ENCODE data around the gene PPIL1.

GRCh38 chr6:36830577-36830976 is 44.0 kb downstream of the PPIL1 start:
- TF ChIP-seq CTCF (IDR thresholded peaks at IDR 0.05): no peak
- TF ChIP-seq CBX8 (IDR thresholded peaks at IDR 0.05): no peak
- no peak for TF ChIP-seq POLR2A (IDR thresholded peaks at IDR 0.05; ENCODE audit: low read length)
- TF ChIP-seq CHD2 (IDR thresholded peaks at IDR 0.05; ENCODE audit: low read length, partially characterized antibody): no peak
- no peak for TF ChIP-seq ESRRA (IDR thresholded peaks at IDR 0.05; ENCODE audit: borderline replicate concordance, low read length)
- no peak for TF ChIP-seq MAFK (IDR thresholded peaks at IDR 0.05; ENCODE audit: partially characterized antibody)
- no peak for TF ChIP-seq RFX5 (IDR thresholded peaks at IDR 0.05)

Measured in A549 (cell line).